Activated CD4-positive, alpha-beta T cell treated with anti-CD3 and anti-CD28 coated beads, Interleukin-2, amount 50 U/mL, for 4 hours (primary cell): ENCODE data around the gene ESYT2.

Experiments used
- DNase-seq, 2 experiments: peaks; one replicate each; pipeline ENCODE4 v3.0.0-alpha.2; 2020

Gene ESYT2

GRCh38 chr7:158821171-158822031 lies 7.9 kb downstream of the ESYT2 start:
- no peak for DNase-seq

GRCh38 chr7:158820656-158821055 lies 8.7 kb downstream of the ESYT2 start:
- DNase-seq, result no peak

- no peak for DNase-seq
Measured at GRCh38 chr7:158819571-158820203, 9.6 kb downstream of the ESYT2 start.

GRCh38 chr7:158818325-158819213 lies 10.7 kb downstream of the ESYT2 start:
- DNase-seq, result peak; percentile 57 to 59

GRCh38 chr7:158816995-158817394 lies 12.3 kb downstream of the ESYT2 start:
- no peak for DNase-seq

- DNase-seq, result no peak
Measured at GRCh38 chr7:158816271-158816670, 13.0 kb downstream of the ESYT2 start.

GRCh38 chr7:158815800-158816128 lies 13.5 kb downstream of the ESYT2 start:
- no peak for DNase-seq

GRCh38 chr7:158815083-158815799 lies 14.1 kb downstream of the ESYT2 start:
- DNase-seq, result no peak

GRCh38 chr7:158814637-158815036 lies 14.7 kb downstream of the ESYT2 start:
- no peak for DNase-seq

GRCh38 chr7:158812684-158813083 lies 16.6 kb downstream of the ESYT2 start:
- DNase-seq, result peak; percentile 57 to 64

- no peak for DNase-seq
Measured at GRCh38 chr7:158811894-158812293, 17.4 kb downstream of the ESYT2 start.

- peak; percentile 57 to 64 for DNase-seq
Measured at GRCh38 chr7:158811461-158811860, 17.8 kb downstream of the ESYT2 start.

- DNase-seq, result no peak
Measured at GRCh38 chr7:158810846-158811245, 18.5 kb downstream of the ESYT2 start.

- DNase-seq, result no peak
Measured at GRCh38 chr7:158809596-158809995, 19.7 kb downstream of the ESYT2 start.

- DNase-seq, result no peak
Measured at GRCh38 chr7:158808126-158808525, 21.2 kb downstream of the ESYT2 start.

GRCh38 chr7:158805937-158806336 lies 23.4 kb downstream of the ESYT2 start:
- DNase-seq, result no peak

GRCh38 chr7:158805414-158805813 lies 23.9 kb downstream of the ESYT2 start:
- DNase-seq, result no peak

- DNase-seq, result no peak
Measured at GRCh38 chr7:158804335-158804734, 25.0 kb downstream of the ESYT2 start.

- no peak for DNase-seq
Measured at GRCh38 chr7:158803367-158803969, 25.8 kb downstream of the ESYT2 start.

- no peak for DNase-seq
Measured at GRCh38 chr7:158802535-158803366, 26.6 kb downstream of the ESYT2 start.

- no peak for DNase-seq
Measured at GRCh38 chr7:158798741-158799140, 30.6 kb downstream of the ESYT2 start.
